Measurements from ENCODE around the gene MRC1. TPM values are rescaled to one million over a fixed set of nuclear protein-coding genes. Genes with fewer than 3 reads are reported as not detected.

Gene MRC1
- total RNA-seq, 1 donor from 2014 or later: not detected

DNA sequence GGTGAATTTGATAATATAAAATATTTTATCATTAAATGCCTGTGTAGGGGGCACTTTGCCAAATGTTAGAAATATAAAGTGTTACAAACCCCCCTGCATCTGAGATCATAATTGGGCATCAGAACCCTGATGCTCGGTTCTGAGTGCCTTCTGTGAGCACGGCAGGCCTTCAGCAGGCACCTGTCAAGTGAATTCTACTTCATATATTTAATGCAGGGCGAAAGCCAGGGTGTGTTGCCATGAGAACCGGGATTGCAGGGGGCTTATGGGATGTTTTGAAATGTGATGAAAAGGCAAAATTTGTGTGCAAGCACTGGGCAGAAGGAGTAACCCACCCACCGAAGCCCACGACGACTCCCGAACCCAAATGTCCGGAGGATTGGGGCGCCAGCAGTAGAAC lies 57.2 kb downstream of the MRC1 start:
- no peak for DNase-seq (ENCODE audit: low spot score in 2 of 2, unreplicated experiment in 2 of 2)
- Mint-ChIP-seq H3K36me3 (no peaks in the 10 kb centered on the region), H3K9me3 (no peaks in the 10 kb centered on the region), H3K27me3 (ENCODE audit: low read depth) (peaks cover 22% of the 10 kb centered on the region), H3K4me1 (no peaks in the 10 kb centered on the region), H3K4me3 (no peak overlapping the region), H3K27ac (no peak overlapping the region)
- TF ChIP-seq, protein P1, sequence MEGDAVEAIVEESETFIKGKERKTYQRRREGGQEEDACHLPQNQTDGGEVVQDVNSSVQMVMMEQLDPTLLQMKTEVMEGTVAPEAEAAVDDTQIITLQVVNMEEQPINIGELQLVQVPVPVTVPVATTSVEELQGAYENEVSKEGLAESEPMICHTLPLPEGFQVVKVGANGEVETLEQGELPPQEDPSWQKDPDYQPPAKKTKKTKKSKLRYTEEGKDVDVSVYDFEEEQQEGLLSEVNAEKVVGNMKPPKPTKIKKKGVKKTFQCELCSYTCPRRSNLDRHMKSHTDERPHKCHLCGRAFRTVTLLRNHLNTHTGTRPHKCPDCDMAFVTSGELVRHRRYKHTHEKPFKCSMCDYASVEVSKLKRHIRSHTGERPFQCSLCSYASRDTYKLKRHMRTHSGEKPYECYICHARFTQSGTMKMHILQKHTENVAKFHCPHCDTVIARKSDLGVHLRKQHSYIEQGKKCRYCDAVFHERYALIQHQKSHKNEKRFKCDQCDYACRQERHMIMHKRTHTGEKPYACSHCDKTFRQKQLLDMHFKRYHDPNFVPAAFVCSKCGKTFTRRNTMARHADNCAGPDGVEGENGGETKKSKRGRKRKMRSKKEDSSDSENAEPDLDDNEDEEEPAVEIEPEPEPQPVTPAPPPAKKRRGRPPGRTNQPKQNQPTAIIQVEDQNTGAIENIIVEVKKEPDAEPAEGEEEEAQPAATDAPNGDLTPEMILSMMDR (IDR thresholded peaks at IDR 0.05; ENCODE audit: unreplicated experiment): no peak

DNA sequence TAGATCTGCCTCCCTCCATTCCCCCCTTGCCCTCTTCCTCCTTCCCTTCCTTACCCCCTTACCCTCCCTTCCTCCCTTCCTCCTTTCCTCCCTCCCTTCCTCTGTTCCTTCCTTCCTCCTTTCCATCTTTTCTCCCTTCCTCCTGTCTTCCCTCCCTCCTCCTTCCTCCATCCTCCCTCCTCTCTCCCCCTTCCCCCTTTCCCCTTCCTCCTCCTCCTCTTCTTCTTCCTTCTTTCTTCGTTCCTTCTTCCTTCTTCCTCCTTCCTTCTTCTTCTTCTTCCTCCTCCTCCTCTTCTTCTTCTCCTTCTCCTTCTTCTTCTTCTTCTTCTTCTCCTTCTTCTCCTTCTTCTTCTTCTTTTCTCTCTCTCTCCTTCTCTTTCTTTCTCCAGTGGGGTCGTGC lies 57.9 kb downstream of the MRC1 start:
- H3K27me3 Mint-ChIP-seq (ENCODE audit: low read depth): peaks cover 21% of the 10 kb centered on the region
- no peak overlapping the region for H3K27ac Mint-ChIP-seq

DNA sequence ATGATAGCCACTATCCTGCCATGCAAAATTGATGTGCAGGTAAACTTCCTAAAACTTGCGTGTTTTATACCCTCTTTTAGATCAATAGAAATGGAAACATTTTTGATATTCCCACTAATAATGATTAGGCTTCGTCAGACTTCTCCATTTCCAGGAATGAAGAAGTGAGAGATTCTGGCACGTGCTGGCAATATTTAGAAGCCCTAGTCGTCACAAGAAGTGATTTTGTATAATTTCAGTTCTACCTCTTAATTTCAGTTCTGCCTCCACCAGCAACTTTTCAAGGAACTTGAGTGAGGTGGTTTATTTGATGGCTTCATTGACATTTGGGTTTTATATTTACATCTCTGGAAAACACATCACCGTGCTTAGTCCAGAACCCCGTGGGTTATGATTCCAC lies 61.9 kb downstream of the MRC1 start:
- Mint-ChIP-seq H3K4me3 (no peak overlapping the region), H3K4me1 (no peaks in the 10 kb centered on the region), H3K27me3 (ENCODE audit: low read depth) (peaks cover 16% of the 10 kb centered on the region), H3K36me3 (no peaks in the 10 kb centered on the region), H3K9me3 (no peaks in the 10 kb centered on the region), H3K27ac (no peak overlapping the region)
- TF ChIP-seq, protein P1 (IDR thresholded peaks at IDR 0.05; ENCODE audit: unreplicated experiment): no peak
- no peak for DNase-seq (ENCODE audit: low spot score in 2 of 2, unreplicated experiment in 2 of 2)

More for the DNA sequence above, 57.9 kb downstream of the MRC1 start:
- Mint-ChIP-seq H3K36me3 (no peaks in the 10 kb centered on the region), H3K4me3 (no peak overlapping the region), H3K9me3 (no peaks in the 10 kb centered on the region), H3K4me1 (no peaks in the 10 kb centered on the region)
- no peak for DNase-seq (ENCODE audit: low spot score in 2 of 2, unreplicated experiment in 2 of 2)
- TF ChIP-seq, protein P1 (IDR thresholded peaks at IDR 0.05; ENCODE audit: unreplicated experiment): no peak

DNA sequence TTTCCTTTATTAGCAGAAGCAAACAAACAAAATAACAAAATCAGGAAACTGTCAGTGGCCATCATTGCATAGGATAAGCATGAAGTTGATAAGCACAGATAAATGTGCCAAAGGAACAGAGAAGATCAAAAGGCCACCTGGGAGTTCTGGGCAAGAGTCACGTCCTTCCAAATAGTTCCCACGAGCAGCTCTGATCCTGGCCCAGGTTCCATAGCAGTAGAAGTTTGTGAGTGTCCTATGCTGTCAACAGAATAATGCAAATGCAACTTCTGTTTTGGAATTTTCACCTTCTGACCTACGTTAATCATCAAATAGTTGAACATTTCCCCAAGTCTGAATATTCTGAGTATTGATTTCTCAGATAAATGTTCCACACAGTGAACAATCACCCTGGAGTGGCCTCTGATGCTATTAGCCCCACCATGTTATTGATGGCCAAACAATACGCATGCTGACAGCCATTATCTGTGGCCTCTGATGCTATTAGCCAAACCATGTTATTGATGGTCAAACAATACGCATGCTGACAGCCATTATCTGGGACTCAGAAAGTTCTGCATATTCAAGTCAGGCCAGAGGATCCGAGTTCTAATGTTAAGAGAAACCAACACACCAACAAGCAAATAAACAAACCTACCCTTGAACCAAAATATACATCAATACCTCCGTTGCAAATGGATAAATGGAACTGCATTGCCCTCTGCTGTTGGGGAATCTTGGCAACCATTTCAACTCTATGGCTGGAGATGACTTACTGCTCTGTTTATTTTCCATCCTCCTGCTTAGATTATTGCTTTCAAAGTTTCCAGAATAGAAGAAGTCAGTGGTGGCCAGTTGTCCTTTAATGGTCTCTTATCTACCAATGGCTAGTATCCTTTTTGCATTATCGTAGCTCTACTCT lies 63.3 kb downstream of the MRC1 start:
- H3K36me3 Mint-ChIP-seq: no peaks in the 10 kb centered on the region
- no peak overlapping the region for H3K4me3 Mint-ChIP-seq
- no peak overlapping the region for H3K27ac Mint-ChIP-seq
- no peaks in the 10 kb centered on the region for H3K9me3 Mint-ChIP-seq
- no peak for DNase-seq (ENCODE audit: low spot score in 2 of 2, unreplicated experiment in 2 of 2)
- TF ChIP-seq, protein P1 (IDR thresholded peaks at IDR 0.05; ENCODE audit: unreplicated experiment): no peak
- peaks cover 13% of the 10 kb centered on the region for H3K27me3 Mint-ChIP-seq (ENCODE audit: low read depth)
- no peaks in the 10 kb centered on the region for H3K4me1 Mint-ChIP-seq

DNA sequence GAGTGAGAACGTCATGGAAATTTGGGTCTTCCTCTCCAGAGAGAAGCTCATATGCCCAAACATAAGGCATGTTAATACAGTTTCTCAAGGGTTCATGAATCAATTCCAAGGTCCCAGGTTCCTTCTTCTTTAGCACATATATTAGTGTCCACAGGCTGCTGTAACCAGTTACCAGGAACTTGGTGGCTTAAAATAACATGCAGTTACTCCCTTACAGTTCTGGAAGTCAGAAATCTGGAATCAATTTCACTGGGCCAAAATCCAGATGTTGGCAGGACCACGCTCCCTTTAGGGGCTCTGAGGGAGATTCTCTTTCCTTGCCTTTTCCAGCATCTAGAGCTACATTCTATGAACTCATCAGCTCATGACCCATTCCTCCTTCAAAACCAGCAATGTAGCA lies 64.8 kb downstream of the MRC1 start:
- H3K36me3 Mint-ChIP-seq: no peaks in the 10 kb centered on the region
- TF ChIP-seq, protein P1 (IDR thresholded peaks at IDR 0.05; ENCODE audit: unreplicated experiment): no peak
- H3K9me3 Mint-ChIP-seq: no peaks in the 10 kb centered on the region
- no peak overlapping the region for H3K27ac Mint-ChIP-seq
- peaks cover 3% of the 10 kb centered on the region for H3K27me3 Mint-ChIP-seq (ENCODE audit: low read depth)
- no peaks in the 10 kb centered on the region for H3K4me1 Mint-ChIP-seq
- H3K4me3 Mint-ChIP-seq: no peak overlapping the region
- no peak for DNase-seq (ENCODE audit: low spot score in 2 of 2, unreplicated experiment in 2 of 2)

Measured in mesothelial cell of epicardium (in vitro differentiated cells).